Suppressor macrophage treated with lipopolysaccharide for 4 hours (primary cell): ENCODE measurements around the gene DCC.

Experiments
- DNase-seq: peaks from one replicate; pipeline ENCODE4 v3.0.0-alpha.2; 2020

DCC gene

DNA sequence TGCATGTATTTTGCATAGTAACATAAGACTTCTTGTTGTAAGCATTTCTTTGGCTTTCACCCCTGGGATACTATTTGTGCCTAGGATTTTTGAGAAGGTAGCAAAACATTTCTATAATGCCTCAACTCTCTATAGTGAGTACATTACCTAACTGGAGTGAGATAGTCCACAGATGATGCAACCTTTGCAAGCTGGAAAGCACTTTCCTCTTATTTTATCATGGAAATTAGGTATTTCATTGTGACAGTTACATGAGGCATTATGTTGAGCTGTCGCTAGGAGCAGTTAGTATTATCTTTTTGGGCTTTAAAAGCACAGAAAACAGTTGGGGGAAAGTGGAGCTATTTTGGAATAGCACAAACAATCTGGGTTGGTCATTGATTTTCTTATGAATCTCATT, 786.2 kb downstream of the DCC start:
- no peak for DNase-seq

- DNase-seq: no peak
Observed at GRCh38 chr18:53131001-53131400, 791.0 kb downstream of the DCC start.

GRCh38 chr18:53134711-53135110, 794.7 kb downstream of the DCC start:
- DNase-seq: no peak

DNA sequence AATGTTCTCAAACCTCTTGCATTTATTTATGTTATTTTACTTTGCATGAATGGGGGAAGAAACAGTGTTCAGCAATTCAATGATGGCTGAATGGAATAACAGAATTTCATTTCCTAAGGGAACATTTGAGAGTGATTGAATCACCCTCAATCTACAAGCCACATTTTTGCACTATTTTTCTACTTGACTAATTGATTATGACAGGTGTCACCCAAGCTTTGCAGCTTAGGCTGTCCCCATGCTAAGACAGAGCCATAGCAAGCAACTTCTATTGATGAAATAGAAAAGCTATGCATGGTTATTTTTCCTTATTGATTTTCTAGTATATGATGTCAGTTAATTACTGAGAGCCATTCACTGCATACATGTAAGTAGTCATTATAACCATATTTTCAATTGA, 795.7 kb downstream of the DCC start:
- DNase-seq: no peak

- no peak for DNase-seq
Observed at GRCh38 chr18:53139746-53140500, 799.9 kb downstream of the DCC start.

DNA sequence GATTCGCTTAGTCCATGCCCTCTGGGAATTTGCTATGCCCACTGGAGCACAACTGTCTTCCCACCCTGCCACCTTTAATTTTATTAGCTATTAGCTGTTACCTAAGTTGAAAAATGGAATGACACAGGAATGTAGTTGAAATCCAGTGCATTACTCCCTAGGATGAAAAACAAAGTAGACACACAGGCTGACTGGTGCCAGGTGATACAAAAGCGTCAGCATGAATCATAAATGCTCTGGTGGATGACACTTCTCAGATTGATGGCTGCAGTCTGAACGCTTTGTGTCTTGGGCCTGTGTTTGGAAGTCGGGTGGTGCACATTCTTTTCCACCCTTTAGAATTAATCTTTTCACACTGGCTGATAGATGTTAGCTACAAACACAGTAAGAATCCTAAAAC, 802.0 kb downstream of the DCC start:
- no peak for DNase-seq

GRCh38 chr18:53147472-53147871, 807.5 kb downstream of the DCC start:
- no peak for DNase-seq

- DNase-seq: no peak
Observed at GRCh38 chr18:53148123-53148522, 808.1 kb downstream of the DCC start.

- DNase-seq: no peak
Observed at GRCh38 chr18:53152476-53152875, 812.5 kb downstream of the DCC start.

- no peak for DNase-seq
Observed at GRCh38 chr18:53153281-53153680, 813.3 kb downstream of the DCC start.

GRCh38 chr18:53153800-53154199, 813.8 kb downstream of the DCC start:
- no peak for DNase-seq

DNA sequence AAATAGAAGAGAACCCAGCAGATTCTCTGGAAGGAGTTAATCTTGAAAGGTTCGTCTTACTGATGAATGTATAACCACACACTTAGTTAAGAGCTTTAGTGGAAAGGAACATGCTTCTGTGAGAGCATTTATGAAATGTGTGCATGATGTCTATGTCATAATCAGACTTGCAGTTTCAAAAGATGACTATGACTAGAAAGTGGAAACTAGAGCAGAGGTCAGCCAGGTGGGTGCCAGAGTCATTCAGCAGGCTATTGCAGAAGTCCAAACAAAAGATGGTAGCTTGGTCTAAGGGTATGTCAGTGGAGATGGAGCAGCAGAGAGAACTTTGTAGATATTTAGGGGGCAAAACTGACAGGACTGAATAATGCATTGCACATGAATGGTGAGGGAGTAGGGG, 825.8 kb downstream of the DCC start:
- DNase-seq: no peak

- no peak for DNase-seq
Observed at GRCh38 chr18:53169346-53169745, 829.3 kb downstream of the DCC start.

GRCh38 chr18:53191634-53192033, 851.6 kb downstream of the DCC start:
- DNase-seq: no peak

DNA sequence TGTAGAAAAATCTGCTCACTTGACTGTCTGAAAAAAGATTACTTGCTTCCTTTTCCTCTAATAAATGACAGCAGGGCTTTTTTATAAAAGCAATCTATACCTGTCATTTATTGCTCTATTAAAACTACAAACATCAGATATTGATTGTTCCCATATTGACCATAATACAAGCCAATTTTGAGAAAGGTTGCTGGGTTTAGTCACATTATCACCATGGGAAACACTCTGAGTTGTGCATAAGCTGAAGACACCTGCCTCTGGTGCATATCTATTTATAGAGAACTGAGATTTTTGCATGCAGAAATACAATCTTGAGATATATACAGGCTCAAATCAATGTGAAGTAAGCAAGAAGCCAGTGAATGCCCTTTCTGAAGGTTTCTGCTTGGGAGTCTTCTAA, 853.9 kb downstream of the DCC start:
- no peak for DNase-seq

- DNase-seq: no peak
Observed at GRCh38 chr18:53219853-53220252, 879.9 kb downstream of the DCC start.

DNA sequence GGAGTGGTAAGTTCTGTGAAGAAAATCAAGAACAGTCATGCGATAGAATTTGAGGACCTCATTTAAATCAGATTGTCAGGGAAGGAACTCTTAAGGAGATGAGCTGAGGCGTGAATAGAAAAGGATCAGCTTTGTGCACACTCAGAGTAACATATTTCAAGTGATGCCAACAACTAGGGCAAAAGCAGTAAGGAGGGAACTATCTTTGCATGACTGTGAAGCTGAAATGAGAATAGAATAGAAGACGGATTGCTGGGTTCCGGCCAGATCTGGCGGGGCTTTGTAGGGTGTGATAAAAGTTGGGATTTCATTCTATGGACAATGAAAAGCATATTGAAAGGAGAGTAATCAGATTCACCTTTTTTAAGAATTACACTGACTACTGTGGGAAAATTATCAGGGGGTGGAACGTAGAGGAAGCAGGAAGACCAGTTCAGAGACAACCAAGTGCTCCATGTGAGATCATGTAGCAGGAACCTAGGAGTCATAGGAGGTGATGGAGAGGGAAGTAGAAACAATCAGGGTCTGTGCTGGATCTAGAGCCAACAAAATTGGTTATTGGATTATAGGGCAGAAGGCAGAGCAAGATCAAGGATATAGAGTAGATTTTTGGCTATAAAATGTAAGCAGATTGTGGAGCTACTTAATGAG, 884.3 kb downstream of the DCC start:
- DNase-seq: no peak

- no peak for DNase-seq
Observed at GRCh38 chr18:53225567-53226325, 885.7 kb downstream of the DCC start.

GRCh38 chr18:53234610-53235009, 894.6 kb downstream of the DCC start:
- no peak for DNase-seq

DNA sequence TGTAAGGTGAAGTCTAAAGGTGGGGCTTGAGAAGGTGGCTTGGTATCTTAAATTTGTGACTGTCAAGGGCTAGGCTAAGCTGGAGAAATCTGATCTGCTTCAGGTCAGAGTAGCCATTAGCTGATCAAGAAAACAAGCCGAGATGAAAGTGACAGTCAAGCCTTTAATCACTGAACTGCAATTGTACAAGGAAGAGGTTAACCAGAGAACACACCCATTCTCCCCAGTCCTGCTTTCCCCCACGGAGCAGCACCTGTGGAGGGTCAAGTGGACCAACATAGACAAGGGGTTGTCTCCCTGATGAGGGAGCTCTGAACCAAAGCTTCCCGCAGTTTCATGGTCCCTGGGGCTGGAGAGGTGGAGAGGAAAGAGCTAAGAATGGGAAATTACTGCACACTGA, 901.2 kb downstream of the DCC start:
- DNase-seq: no peak

GRCh38 chr18:53253789-53254188, 913.8 kb downstream of the DCC start:
- no peak for DNase-seq

DNA sequence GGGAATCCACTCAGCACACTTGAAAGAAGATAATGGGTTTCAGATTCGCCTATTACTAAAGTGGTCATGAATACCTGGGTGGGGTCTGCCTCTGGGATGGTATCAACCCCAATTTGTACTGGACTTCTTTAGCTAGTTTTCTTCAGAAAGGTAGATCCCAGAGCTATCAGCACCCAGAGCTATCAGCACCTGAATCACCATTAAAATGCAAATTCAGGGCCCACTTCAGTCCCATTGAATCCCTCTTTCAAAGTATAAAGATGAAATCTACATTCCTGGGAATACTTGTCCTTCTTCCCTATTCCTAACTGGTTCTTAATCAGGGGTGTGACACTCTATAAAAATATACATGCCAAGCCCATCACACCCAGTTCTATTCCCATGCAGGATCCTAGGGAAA, 914.3 kb downstream of the DCC start:
- DNase-seq: no peak

- DNase-seq: no peak
Observed at GRCh38 chr18:53261241-53261640, 921.2 kb downstream of the DCC start.

- no peak for DNase-seq
Observed at GRCh38 chr18:53266850-53267249, 926.9 kb downstream of the DCC start.
